GM19328 (cell line): ENCODE measurements around the gene NFATC4.

ENCODE experiments used
- ATAC-seq: cut with Tn5 transposase; IDR thresholded peaks from one replicate; pipeline ENCODE4 v1.9.1; 2021; ENCODE audit warnings: mild to moderate bottlenecking, moderate library complexity; ENCODE audit not compliant: unreplicated experiment

The NFATC4 gene

DNA sequence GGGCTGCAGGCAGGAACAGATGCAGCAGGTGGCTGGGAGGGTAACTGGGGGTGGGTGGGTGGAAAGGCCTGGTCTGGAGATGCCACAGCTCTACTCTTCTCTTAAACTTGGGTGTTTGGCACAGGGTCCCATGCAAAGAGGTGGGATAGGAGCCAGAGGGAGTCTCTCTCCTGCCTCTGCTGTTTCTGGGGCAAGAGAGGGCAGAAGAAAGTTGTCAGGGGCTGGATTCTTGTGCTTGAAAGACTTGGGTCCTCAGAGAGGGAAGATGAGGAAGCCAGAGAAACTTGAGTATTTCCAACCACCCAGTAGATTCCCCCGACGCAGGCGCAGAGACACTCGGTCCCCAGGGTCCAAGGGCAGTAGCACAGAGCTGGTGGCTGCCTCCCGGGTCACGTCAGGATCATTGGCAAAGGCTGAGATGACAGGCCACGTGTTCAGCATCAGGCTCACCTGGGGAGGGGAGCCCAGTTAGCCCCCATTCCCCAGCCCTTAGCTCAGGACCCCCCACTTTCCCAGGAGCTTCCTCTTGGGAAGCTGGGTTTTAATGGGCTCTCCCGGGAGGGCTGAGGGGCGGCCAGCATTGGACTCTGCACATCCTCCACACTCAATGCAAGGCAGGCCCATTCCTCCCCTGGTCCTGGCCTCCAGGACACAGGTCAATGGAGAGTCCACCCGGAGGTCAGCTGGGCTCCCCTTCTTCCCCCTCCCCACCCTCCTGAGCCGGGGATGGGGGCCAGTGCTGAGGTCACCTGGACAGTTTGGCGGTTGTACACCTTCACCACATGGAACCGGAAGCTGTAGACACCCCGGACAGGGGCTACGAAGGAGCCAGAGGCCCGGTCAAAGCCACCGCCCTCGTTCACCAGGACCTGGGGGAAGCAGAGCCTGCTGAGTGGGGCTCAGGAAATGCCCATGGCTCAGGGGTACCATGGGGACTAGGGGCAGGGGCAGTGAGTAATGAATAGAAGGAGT lies 59.8 kb downstream of the NFATC4 start:
- no peak for ATAC-seq

- no peak for ATAC-seq
These were observed 60.8 kb downstream of the NFATC4 start for GRCh38 chr14:24428628-24429394.
